ENCODE data around the gene CHRNE. TPM values are rescaled to one million over a fixed set of nuclear protein-coding genes. Genes with fewer than 3 reads are reported as not detected.

CHRNE gene
- polyA plus RNA-seq, 1 donor from 2014 or later, result 0.25 TPM

- no peak overlapping the region for H3K9ac ChIP-seq (ENCODE audit: low read length)
- no peaks in the 10 kb centered on the region for H3K79me2 ChIP-seq (replicated peaks; ENCODE audit: insufficient read depth, low read length)
- no peak overlapping the region for H3K4me2 ChIP-seq (ENCODE audit: low read length)
- no peaks in the 10 kb centered on the region for H3K27me3 ChIP-seq (ENCODE audit: insufficient read depth, low read depth, low read length)
- no peaks in the 10 kb centered on the region for H3F3A ChIP-seq (ENCODE audit: insufficient read depth, low read length, poor library complexity, severe bottlenecking)
- no peaks in the 10 kb centered on the region for H3K9me2 ChIP-seq (ENCODE audit: insufficient read depth, low read length)
- no peak overlapping the region for H3K4me3 ChIP-seq (ENCODE audit: low read length)
- H2AFZ ChIP-seq (ENCODE audit: low read depth, low read length), result no peak overlapping the region
- H3K27ac ChIP-seq (ENCODE audit: low read length), result no peak overlapping the region
- no peaks in the 10 kb centered on the region for H4K20me1 ChIP-seq (ENCODE audit: insufficient read depth)
- no peaks in the 10 kb centered on the region for H3K36me3 ChIP-seq (ENCODE audit: insufficient read depth, low read length)
- H3K9me3 ChIP-seq (ENCODE audit: low read length), result no peaks in the 10 kb centered on the region
- no peak for TF ChIP-seq SMC3 (conservative IDR thresholded peaks at IDR 0.05; ENCODE audit: poor library complexity)
- TF ChIP-seq MXI1 (conservative IDR thresholded peaks at IDR 0.05; ENCODE audit: poor library complexity, severe bottlenecking), result no peak
- no peak for TF ChIP-seq REST (IDR thresholded peaks at IDR 0.05; ENCODE audit: borderline replicate concordance)
- TF ChIP-seq POLR2AphosphoS5 (IDR thresholded peaks at IDR 0.05), result no peak
- no peak for TF ChIP-seq EZH2 (IDR thresholded peaks at IDR 0.05; ENCODE audit: borderline replicate concordance, insufficient read depth, low read length, poor library complexity, severe bottlenecking)
- no peak for TF ChIP-seq CTCF (IDR thresholded peaks at IDR 0.05; ENCODE audit: poor library complexity, severe bottlenecking)
- TF ChIP-seq EP300 (conservative IDR thresholded peaks at IDR 0.05; ENCODE audit: poor library complexity, severe bottlenecking), result no peak
- no peak for TF ChIP-seq TAF1 (IDR thresholded peaks at IDR 0.05; ENCODE audit: low read depth)
- no peak for TF ChIP-seq RAD21 (conservative IDR thresholded peaks at IDR 0.05)
These were observed 16.1 kb downstream of the CHRNE start for GRCh38 chr17:4886830-4887229.

- Histone ChIP-seq H2AFZ (ENCODE audit: low read depth, low read length) (no peak overlapping the region), H4K20me1 (ENCODE audit: insufficient read depth) (no peaks in the 10 kb centered on the region), H3K79me2 (replicated peaks; ENCODE audit: insufficient read depth, low read length) (no peaks in the 10 kb centered on the region), H3K9me2 (ENCODE audit: insufficient read depth, low read length) (no peaks in the 10 kb centered on the region), H3K4me2 (ENCODE audit: low read length) (no peak overlapping the region), H3K9me3 (ENCODE audit: low read length) (no peaks in the 10 kb centered on the region), H3F3A (ENCODE audit: insufficient read depth, low read length, poor library complexity, severe bottlenecking) (no peaks in the 10 kb centered on the region), H3K36me3 (ENCODE audit: insufficient read depth, low read length) (no peaks in the 10 kb centered on the region), H3K4me3 (ENCODE audit: low read length) (no peak overlapping the region), H3K27ac (ENCODE audit: low read length) (no peak overlapping the region), H3K9ac (ENCODE audit: low read length) (no peak overlapping the region), H3K27me3 (ENCODE audit: insufficient read depth, low read depth, low read length) (no peaks in the 10 kb centered on the region)
- TF ChIP-seq REST (IDR thresholded peaks at IDR 0.05; ENCODE audit: borderline replicate concordance), result no peak
- TF ChIP-seq CTCF (IDR thresholded peaks at IDR 0.05; ENCODE audit: poor library complexity, severe bottlenecking), result no peak
- no peak for TF ChIP-seq TAF1 (IDR thresholded peaks at IDR 0.05; ENCODE audit: low read depth)
- TF ChIP-seq MXI1 (conservative IDR thresholded peaks at IDR 0.05; ENCODE audit: poor library complexity, severe bottlenecking), result no peak
- no peak for TF ChIP-seq SMC3 (conservative IDR thresholded peaks at IDR 0.05; ENCODE audit: poor library complexity)
- no peak for TF ChIP-seq RAD21 (conservative IDR thresholded peaks at IDR 0.05)
- no peak for TF ChIP-seq EP300 (conservative IDR thresholded peaks at IDR 0.05; ENCODE audit: poor library complexity, severe bottlenecking)
- no peak for TF ChIP-seq POLR2AphosphoS5 (IDR thresholded peaks at IDR 0.05)
- TF ChIP-seq EZH2 (IDR thresholded peaks at IDR 0.05; ENCODE audit: borderline replicate concordance, insufficient read depth, low read length, poor library complexity, severe bottlenecking), result no peak
These were observed 18.4 kb downstream of the CHRNE start for GRCh38 chr17:4884489-4884888.

All from neural cell (in vitro differentiated cells).